HL-60 (cell line): ENCODE results near the gene ERAP2.

Experiments used
- DNase-seq, 2 experiments: peaks; one replicate each; pipeline ENCODE4 v3.0.0-alpha.2; 2010 to 2020; ENCODE audit warnings: low read depth in 1 of 2, low spot score in 1 of 2
- H3K27ac ChIP-seq: fragments of 250-450 bp; sonication (Bioruptor Pico); replicated peaks from 2 replicates; pipeline ENCODE4 v1.5.1; 2020; ENCODE audit warnings: mild to moderate bottlenecking, moderate library complexity
- H3K27me3 ChIP-seq: fragments of 250-450 bp; sonication (Bioruptor Pico); 2 replicates; pipeline ENCODE4 v1.5.1; 2021; ENCODE audit warnings: mild to moderate bottlenecking, moderate library complexity; ENCODE audit not compliant: insufficient read depth, poor library complexity, severe bottlenecking
- H3K4me3 ChIP-seq: replicated peaks from 2 replicates; pipeline ENCODE4 v1.5.1; 2011; ENCODE audit warnings: mild to moderate bottlenecking, control low read depth, low read length; ENCODE audit not compliant: insufficient read depth
- GABPA ChIP-seq: IDR thresholded peaks from 2 replicates; pipeline ENCODE4 v1.6.1; 2012; ENCODE audit warnings: low read depth
- POLR2AphosphoS5 ChIP-seq: IDR thresholded peaks from 2 replicates; pipeline ENCODE4 v1.6.1; 2012; ENCODE audit warnings: low read depth
- REST ChIP-seq: IDR thresholded peaks from 2 replicates; pipeline ENCODE4 v1.6.1; 2012; ENCODE audit warnings: low read depth; ENCODE audit not compliant: insufficient replicate concordance
- SPI1 ChIP-seq: IDR thresholded peaks from 2 replicates; pipeline ENCODE4 v1.6.1; 2012; ENCODE audit warnings: low read depth, mild to moderate bottlenecking, borderline replicate concordance
- TF ChIP-seq, protein P1 (sequence below): IDR thresholded peaks from one replicate; pipeline ENCODE4 v1.5.1; 2011; ENCODE audit warnings: low read length, control low read depth, inconsistent platforms; ENCODE audit not compliant: insufficient read depth

ERAP2 gene

GRCh38 chr5:96924016-96924443 lies 47.7 kb downstream of the ERAP2 start:
- DNase-seq, result no peak
- Histone ChIP-seq H3K27me3 (no peaks in the 10 kb centered on the region), H3K27ac (no peak overlapping the region), H3K4me3 (no peak overlapping the region)
- TF ChIP-seq GABPA (no peak), POLR2AphosphoS5 (no peak), REST (no peak), SPI1 (no peak)
- TF ChIP-seq, protein P1, sequence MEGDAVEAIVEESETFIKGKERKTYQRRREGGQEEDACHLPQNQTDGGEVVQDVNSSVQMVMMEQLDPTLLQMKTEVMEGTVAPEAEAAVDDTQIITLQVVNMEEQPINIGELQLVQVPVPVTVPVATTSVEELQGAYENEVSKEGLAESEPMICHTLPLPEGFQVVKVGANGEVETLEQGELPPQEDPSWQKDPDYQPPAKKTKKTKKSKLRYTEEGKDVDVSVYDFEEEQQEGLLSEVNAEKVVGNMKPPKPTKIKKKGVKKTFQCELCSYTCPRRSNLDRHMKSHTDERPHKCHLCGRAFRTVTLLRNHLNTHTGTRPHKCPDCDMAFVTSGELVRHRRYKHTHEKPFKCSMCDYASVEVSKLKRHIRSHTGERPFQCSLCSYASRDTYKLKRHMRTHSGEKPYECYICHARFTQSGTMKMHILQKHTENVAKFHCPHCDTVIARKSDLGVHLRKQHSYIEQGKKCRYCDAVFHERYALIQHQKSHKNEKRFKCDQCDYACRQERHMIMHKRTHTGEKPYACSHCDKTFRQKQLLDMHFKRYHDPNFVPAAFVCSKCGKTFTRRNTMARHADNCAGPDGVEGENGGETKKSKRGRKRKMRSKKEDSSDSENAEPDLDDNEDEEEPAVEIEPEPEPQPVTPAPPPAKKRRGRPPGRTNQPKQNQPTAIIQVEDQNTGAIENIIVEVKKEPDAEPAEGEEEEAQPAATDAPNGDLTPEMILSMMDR, result no peak

GRCh38 chr5:96926276-96926675 lies 50.0 kb downstream of the ERAP2 start:
- TF ChIP-seq REST, result no peak
- TF ChIP-seq POLR2AphosphoS5, result no peak
- TF ChIP-seq, protein P1, result no peak
- TF ChIP-seq GABPA, result no peak
- no peak for TF ChIP-seq SPI1
- Histone ChIP-seq H3K4me3 (no peak overlapping the region), H3K27ac (no peak overlapping the region), H3K27me3 (no peaks in the 10 kb centered on the region)
- no peak for DNase-seq

DNA sequence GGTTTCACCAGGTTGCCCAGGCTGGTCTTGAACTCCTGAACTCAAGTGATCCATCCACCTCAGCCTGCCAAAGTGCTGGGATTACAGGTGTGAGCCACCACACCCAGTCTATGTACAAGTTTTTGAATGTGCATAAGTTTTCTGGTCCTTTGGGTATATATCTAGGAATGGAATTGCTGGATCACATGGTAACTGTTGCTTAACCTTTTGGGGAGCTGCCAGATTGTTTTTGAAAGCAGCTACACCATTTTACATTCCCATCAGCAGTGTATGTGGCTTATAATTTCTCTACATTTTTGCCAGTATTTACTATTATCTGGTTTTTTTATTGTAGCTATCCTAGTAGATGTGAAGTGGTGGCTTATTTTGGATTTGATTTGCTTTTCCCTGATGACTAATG lies 50.7 kb downstream of the ERAP2 start:
- Histone ChIP-seq H3K27me3 (no peaks in the 10 kb centered on the region), H3K27ac (no peak overlapping the region), H3K4me3 (no peak overlapping the region)
- DNase-seq, result no peak
- no peak for TF ChIP-seq GABPA
- TF ChIP-seq, protein P1, result no peak
- no peak for TF ChIP-seq REST
- TF ChIP-seq SPI1, result no peak
- TF ChIP-seq POLR2AphosphoS5, result no peak
